ENCODE measurements around the gene PADI2. TPM values are rescaled to one million over a fixed set of nuclear protein-coding genes. Genes with fewer than 3 reads are reported as not detected.

PADI2 gene
- total RNA-seq, 1 donor from 2014 or later: 0.28 TPM

- H3K4me1 Mint-ChIP-seq (ENCODE audit: unreplicated experiment): no peaks in the 10 kb centered on the region
Measured at GRCh38 chr1:17081439-17081838, 37.8 kb downstream of the PADI2 start.

DNA sequence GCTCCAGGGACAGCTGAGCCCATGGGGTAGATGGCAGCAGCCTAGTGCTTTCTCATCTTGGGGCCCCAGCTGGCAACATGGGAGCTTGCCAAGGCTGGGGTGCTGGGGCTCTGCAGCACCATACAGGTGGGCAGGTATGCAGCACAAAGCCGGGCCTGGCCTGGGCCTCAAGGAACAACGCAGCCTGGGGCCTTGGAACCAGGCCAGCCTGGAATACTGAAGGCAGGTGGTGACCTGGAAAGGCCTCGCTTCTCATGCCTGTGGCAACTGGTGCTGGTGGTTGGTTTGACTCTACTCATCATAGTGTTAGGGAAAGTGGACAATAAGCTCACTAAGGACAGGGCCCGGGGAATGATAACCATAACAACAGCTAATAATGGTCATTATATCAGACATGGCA, 38.4 kb downstream of the PADI2 start:
- no peak for DNase-seq (ENCODE audit: low spot score)
- Mint-ChIP-seq H3K27ac (ENCODE audit: unreplicated experiment) (no peak overlapping the region), H3K4me3 (ENCODE audit: unreplicated experiment) (no peak overlapping the region), H3K27me3 (ENCODE audit: unreplicated experiment) (no peaks in the 10 kb centered on the region), H3K36me3 (ENCODE audit: low read depth, unreplicated experiment) (no peaks in the 10 kb centered on the region), H3K9me3 (ENCODE audit: unreplicated experiment) (no peaks in the 10 kb centered on the region), H3K4me1 (ENCODE audit: unreplicated experiment) (no peaks in the 10 kb centered on the region)
- TF ChIP-seq CTCF (IDR thresholded peaks at IDR 0.05; ENCODE audit: unreplicated experiment): no peak

More at GRCh38 chr1:17081439-17081838, 37.8 kb downstream of the PADI2 start:
- no peak for TF ChIP-seq CTCF (IDR thresholded peaks at IDR 0.05; ENCODE audit: unreplicated experiment)
- no peaks in the 10 kb centered on the region for H3K27me3 Mint-ChIP-seq (ENCODE audit: unreplicated experiment)
- no peaks in the 10 kb centered on the region for H3K36me3 Mint-ChIP-seq (ENCODE audit: low read depth, unreplicated experiment)
- no peak overlapping the region for H3K27ac Mint-ChIP-seq (ENCODE audit: unreplicated experiment)
- no peak for DNase-seq (ENCODE audit: low spot score)
- no peaks in the 10 kb centered on the region for H3K9me3 Mint-ChIP-seq (ENCODE audit: unreplicated experiment)
- H3K4me3 Mint-ChIP-seq (ENCODE audit: unreplicated experiment): no peak overlapping the region

GRCh38 chr1:17080085-17080759, 39.0 kb downstream of the PADI2 start:
- DNase-seq (ENCODE audit: low spot score): no peak
- Mint-ChIP-seq H3K27ac (ENCODE audit: unreplicated experiment) (no peak overlapping the region), H3K9me3 (ENCODE audit: unreplicated experiment) (no peaks in the 10 kb centered on the region), H3K36me3 (ENCODE audit: low read depth, unreplicated experiment) (no peaks in the 10 kb centered on the region), H3K27me3 (ENCODE audit: unreplicated experiment) (no peaks in the 10 kb centered on the region), H3K4me1 (ENCODE audit: unreplicated experiment) (no peaks in the 10 kb centered on the region), H3K4me3 (ENCODE audit: unreplicated experiment) (no peak overlapping the region)
- no peak for TF ChIP-seq CTCF (IDR thresholded peaks at IDR 0.05; ENCODE audit: unreplicated experiment)

DNA sequence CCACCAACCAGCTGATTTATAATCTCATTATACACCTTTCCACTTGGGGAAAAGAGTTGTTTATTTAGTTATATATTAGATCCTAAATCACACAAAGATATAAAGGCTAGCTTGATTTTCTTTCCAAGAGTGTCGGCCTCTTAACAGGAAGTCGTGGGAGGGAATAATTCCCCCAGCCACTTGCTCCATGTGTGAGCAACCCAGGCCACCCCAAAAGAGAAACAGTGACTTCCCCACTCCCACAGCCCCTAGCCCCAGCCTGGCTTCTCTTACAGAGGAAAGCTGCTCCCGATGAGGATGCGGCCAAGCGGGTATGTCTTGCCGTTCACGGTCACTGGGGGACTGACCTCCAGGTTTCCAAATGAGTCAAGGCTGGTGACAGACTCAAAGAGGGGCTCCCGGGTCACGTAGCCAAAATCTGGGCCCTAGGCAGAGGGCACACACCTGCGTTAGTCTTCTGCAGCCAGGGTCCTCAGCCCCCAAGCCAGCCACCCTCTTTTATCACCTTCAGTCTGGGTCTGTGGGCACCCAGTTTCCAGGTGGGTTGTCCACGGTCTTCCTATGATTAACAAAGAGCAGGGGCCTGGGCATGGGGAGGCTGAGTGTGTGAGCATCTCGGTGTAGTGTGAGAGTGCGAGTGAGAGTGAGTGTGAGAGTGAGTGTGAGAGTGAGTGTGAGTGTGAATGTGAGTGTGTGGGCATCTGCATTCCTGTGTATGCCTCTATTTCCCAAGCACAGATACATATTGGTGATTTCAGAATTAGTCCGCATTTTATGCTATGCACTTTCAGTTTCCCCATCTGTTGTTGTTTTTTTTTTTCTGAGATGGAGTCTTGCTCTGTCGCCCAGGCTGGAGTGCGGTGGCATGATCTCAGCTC, 40.0 kb downstream of the PADI2 start:
- Mint-ChIP-seq H3K9me3 (ENCODE audit: unreplicated experiment) (no peaks in the 10 kb centered on the region), H3K36me3 (ENCODE audit: low read depth, unreplicated experiment) (no peaks in the 10 kb centered on the region), H3K27ac (ENCODE audit: unreplicated experiment) (no peak overlapping the region), H3K4me1 (ENCODE audit: unreplicated experiment) (no peaks in the 10 kb centered on the region), H3K4me3 (ENCODE audit: unreplicated experiment) (no peak overlapping the region), H3K27me3 (ENCODE audit: unreplicated experiment) (no peaks in the 10 kb centered on the region)
- no peak for TF ChIP-seq CTCF (IDR thresholded peaks at IDR 0.05; ENCODE audit: unreplicated experiment)
- DNase-seq (ENCODE audit: low spot score): no peak
